ENCODE measurements around the gene OR10H5.

DNA sequence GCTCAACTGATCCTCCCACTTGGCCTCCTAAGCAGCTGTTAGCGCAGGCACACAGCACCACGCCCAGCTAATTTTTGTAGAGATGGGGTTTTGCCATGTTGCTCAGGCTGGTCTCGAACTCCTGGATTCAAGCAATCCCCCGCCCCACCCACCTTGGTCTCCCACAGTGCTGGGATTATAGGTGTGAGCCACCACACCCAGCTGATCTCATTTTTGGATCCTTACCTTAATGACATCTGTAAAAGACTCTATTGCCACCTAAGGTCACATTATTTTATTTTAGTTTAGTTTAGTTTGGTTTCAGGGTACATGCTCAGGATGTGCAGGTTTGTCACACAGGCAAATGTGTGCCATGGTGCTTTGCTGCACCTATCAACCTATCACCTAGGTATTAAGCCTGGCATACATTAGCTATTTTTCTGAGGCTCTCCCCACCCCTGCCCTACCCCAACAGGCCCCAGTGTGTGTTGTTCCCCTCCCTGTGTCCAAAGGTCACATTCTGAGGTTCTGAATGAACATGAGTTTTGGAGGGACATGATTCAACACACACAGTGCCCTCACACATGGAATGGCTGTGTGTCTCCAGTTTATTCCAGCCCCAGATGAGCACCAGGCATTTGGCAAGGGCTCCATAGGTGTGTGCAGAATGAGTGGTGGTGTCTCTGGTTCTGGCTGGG is 1.3 kb downstream of the OR10H5 start:
- TF ChIP-seq, protein P1, sequence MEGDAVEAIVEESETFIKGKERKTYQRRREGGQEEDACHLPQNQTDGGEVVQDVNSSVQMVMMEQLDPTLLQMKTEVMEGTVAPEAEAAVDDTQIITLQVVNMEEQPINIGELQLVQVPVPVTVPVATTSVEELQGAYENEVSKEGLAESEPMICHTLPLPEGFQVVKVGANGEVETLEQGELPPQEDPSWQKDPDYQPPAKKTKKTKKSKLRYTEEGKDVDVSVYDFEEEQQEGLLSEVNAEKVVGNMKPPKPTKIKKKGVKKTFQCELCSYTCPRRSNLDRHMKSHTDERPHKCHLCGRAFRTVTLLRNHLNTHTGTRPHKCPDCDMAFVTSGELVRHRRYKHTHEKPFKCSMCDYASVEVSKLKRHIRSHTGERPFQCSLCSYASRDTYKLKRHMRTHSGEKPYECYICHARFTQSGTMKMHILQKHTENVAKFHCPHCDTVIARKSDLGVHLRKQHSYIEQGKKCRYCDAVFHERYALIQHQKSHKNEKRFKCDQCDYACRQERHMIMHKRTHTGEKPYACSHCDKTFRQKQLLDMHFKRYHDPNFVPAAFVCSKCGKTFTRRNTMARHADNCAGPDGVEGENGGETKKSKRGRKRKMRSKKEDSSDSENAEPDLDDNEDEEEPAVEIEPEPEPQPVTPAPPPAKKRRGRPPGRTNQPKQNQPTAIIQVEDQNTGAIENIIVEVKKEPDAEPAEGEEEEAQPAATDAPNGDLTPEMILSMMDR (IDR thresholded peaks at IDR 0.05) = no peak
- no peak for TF ChIP-seq POLR2AphosphoS5 (IDR thresholded peaks at IDR 0.05)
- no peak for TF ChIP-seq POLR2A (IDR thresholded peaks at IDR 0.05)
